Neural cell (in vitro differentiated cells): ENCODE measurements around the gene PRRG4. TPM values are rescaled to one million over a fixed set of nuclear protein-coding genes. Genes with fewer than 3 reads are reported as not detected.

Experiments
- H2AFZ ChIP-seq: fragments of 200-600, 300-800 bp; sonication (generic), shearing (Covaris generic); 2 replicates; pipeline ENCODE4 v1.6.0; 2014; ENCODE audit warnings: low read depth, mild to moderate bottlenecking, antibody characterized with exemption, low read length, moderate library complexity
- H3F3A ChIP-seq: fragments of 200-600 bp; shearing (Covaris generic); 2 replicates; pipeline ENCODE4 v1.6.1; 2016; ENCODE audit warnings: mild to moderate bottlenecking, moderate library complexity, mixed read lengths, antibody characterized with exemption, low read length; ENCODE audit not compliant: insufficient read depth, poor library complexity, severe bottlenecking
- H3K27ac ChIP-seq: fragments of 200-600, 300-800 bp; sonication (generic), shearing (Covaris generic); 2 replicates; pipeline ENCODE4 v1.5.1; 2014; ENCODE audit warnings: mild to moderate bottlenecking, low read length, moderate library complexity
- H3K27me3 ChIP-seq: fragments of 300-800, 200-600 bp; sonication (generic), shearing (Covaris generic); 2 replicates; pipeline ENCODE4 v1.6.0; 2014; ENCODE audit warnings: mild to moderate bottlenecking, low read depth, low read length, moderate library complexity; ENCODE audit not compliant: insufficient read depth
- H3K36me3 ChIP-seq: fragments of 300-800, 200-600 bp; sonication (generic), shearing (Covaris generic); 2 replicates; pipeline ENCODE4 v1.5.1; 2014; ENCODE audit warnings: mild to moderate bottlenecking, antibody characterized with exemption, low read length, moderate library complexity; ENCODE audit not compliant: insufficient read depth
- H3K4me2 ChIP-seq: fragments of 300-800, 200-600 bp; sonication (generic), shearing (Covaris generic); 2 replicates; pipeline ENCODE4 v1.6.0; 2014; ENCODE audit warnings: mild to moderate bottlenecking, low read length
- H3K4me3 ChIP-seq: fragments of 300-800, 200-600 bp; sonication (generic), shearing (Covaris generic); 2 replicates; pipeline ENCODE4 v1.5.1; 2014; ENCODE audit warnings: mild to moderate bottlenecking, low read length, moderate library complexity
- H3K79me2 ChIP-seq: fragments of 200-600 bp; shearing (Covaris generic); replicated peaks from 2 replicates; pipeline ENCODE4 v1.6.0; 2014; ENCODE audit warnings: mild to moderate bottlenecking, low read length, moderate library complexity; ENCODE audit not compliant: insufficient read depth
- H3K9ac ChIP-seq: fragments of 300-800, 200-600 bp; sonication (generic), shearing (Covaris generic); 2 replicates; pipeline ENCODE4 v1.6.1; 2016; ENCODE audit warnings: mild to moderate bottlenecking, low read length, mixed read lengths
- H3K9me2 ChIP-seq: fragments of 200-600 bp; shearing (Covaris generic); 2 replicates; pipeline ENCODE4 v1.6.1; 2016; ENCODE audit warnings: mild to moderate bottlenecking, low read length, mixed read lengths; ENCODE audit not compliant: insufficient read depth
- H3K9me3 ChIP-seq: fragments of 200-600, 300-800 bp; sonication (generic), shearing (Covaris generic); 2 replicates; pipeline ENCODE4 v1.6.1; 2016; ENCODE audit warnings: mild to moderate bottlenecking, mixed run types, low read length, moderate library complexity, mixed read lengths
- H4K20me1 ChIP-seq: fragments of 200-600 bp; shearing (Covaris generic); 2 replicates; pipeline ENCODE4 v1.6.1; 2016; ENCODE audit warnings: mild to moderate bottlenecking, mixed run types; ENCODE audit not compliant: insufficient read depth
- EP300 ChIP-seq: fragments of 450-650 bp; conservative IDR thresholded peaks from 2 replicates; pipeline ENCODE4 v1.6.1; 2014; ENCODE audit warnings: antibody characterized with exemption, mild to moderate bottlenecking, moderate library complexity; ENCODE audit not compliant: poor library complexity, severe bottlenecking
- EZH2 ChIP-seq: fragments of 200-600, 300-800 bp; shearing (Covaris generic), sonication (generic); IDR thresholded peaks from 2 replicates; pipeline ENCODE4 v1.6.1; 2014; ENCODE audit warnings: antibody characterized with exemption, low read length, borderline replicate concordance, mild to moderate bottlenecking; ENCODE audit not compliant: insufficient read depth, poor library complexity, severe bottlenecking
- MXI1 ChIP-seq: fragments of 450-650 bp; conservative IDR thresholded peaks from 2 replicates; pipeline ENCODE4 v1.6.1; 2014; ENCODE audit warnings: antibody characterized with exemption, mild to moderate bottlenecking; ENCODE audit not compliant: poor library complexity, severe bottlenecking
- POLR2AphosphoS5 ChIP-seq: IDR thresholded peaks from 2 replicates; pipeline ENCODE4 v1.6.1; 2012
- RAD21 ChIP-seq: fragments of 450-650 bp; conservative IDR thresholded peaks from 2 replicates; pipeline ENCODE4 v1.6.1; 2014; ENCODE audit warnings: antibody characterized with exemption, mild to moderate bottlenecking, moderate library complexity
- SMC3 ChIP-seq: fragments of 450-650 bp; conservative IDR thresholded peaks from 2 replicates; pipeline ENCODE4 v1.6.1; 2014; ENCODE audit warnings: antibody characterized with exemption, mild to moderate bottlenecking, moderate library complexity; ENCODE audit not compliant: poor library complexity
- TAF1 ChIP-seq: IDR thresholded peaks from 2 replicates; pipeline ENCODE4 v1.6.1; 2012; ENCODE audit warnings: low read depth
- polyA plus RNA-seq: library from polyadenylated mRNA; depleted of rRNA; stranded (reverse); fragments of >200 nt; gene quantifications from 2 replicates; pipeline ENCODE4 v1.2.3, GENCODE V29; 2014
- TF ChIP-seq, protein P1 (sequence below): IDR thresholded peaks from 2 replicates; pipeline ENCODE4 v1.6.1; 2012; ENCODE audit warnings: borderline replicate concordance
- TF ChIP-seq, protein P2 (sequence below): fragments of 450-650 bp; IDR thresholded peaks from 2 replicates; pipeline ENCODE4 v1.5.1; 2014; ENCODE audit warnings: antibody characterized with exemption, mild to moderate bottlenecking, moderate library complexity; ENCODE audit not compliant: poor library complexity, severe bottlenecking

PRRG4 gene
- polyA plus RNA-seq, 1 donor from 2014 or later, result not detected

GRCh38 chr11:32849761-32850160 lies 20.0 kb downstream of the PRRG4 start:
- no peak overlapping the region for H2AFZ ChIP-seq
- H3F3A ChIP-seq, result no peaks in the 10 kb centered on the region
- no peaks in the 10 kb centered on the region for H3K9me2 ChIP-seq
- H4K20me1 ChIP-seq, result no peaks in the 10 kb centered on the region
- no peak for TF ChIP-seq MXI1
- TF ChIP-seq, protein P1, sequence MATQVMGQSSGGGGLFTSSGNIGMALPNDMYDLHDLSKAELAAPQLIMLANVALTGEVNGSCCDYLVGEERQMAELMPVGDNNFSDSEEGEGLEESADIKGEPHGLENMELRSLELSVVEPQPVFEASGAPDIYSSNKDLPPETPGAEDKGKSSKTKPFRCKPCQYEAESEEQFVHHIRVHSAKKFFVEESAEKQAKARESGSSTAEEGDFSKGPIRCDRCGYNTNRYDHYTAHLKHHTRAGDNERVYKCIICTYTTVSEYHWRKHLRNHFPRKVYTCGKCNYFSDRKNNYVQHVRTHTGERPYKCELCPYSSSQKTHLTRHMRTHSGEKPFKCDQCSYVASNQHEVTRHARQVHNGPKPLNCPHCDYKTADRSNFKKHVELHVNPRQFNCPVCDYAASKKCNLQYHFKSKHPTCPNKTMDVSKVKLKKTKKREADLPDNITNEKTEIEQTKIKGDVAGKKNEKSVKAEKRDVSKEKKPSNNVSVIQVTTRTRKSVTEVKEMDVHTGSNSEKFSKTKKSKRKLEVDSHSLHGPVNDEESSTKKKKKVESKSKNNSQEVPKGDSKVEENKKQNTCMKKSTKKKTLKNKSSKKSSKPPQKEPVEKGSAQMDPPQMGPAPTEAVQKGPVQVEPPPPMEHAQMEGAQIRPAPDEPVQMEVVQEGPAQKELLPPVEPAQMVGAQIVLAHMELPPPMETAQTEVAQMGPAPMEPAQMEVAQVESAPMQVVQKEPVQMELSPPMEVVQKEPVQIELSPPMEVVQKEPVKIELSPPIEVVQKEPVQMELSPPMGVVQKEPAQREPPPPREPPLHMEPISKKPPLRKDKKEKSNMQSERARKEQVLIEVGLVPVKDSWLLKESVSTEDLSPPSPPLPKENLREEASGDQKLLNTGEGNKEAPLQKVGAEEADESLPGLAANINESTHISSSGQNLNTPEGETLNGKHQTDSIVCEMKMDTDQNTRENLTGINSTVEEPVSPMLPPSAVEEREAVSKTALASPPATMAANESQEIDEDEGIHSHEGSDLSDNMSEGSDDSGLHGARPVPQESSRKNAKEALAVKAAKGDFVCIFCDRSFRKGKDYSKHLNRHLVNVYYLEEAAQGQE, result no peak
- no peak overlapping the region for H3K4me2 ChIP-seq
- H3K27me3 ChIP-seq, result no peaks in the 10 kb centered on the region
- no peak overlapping the region for H3K4me3 ChIP-seq
- H3K79me2 ChIP-seq, result no peaks in the 10 kb centered on the region
- H3K27ac ChIP-seq, result no peak overlapping the region
- H3K9me3 ChIP-seq, result no peaks in the 10 kb centered on the region
- no peak overlapping the region for H3K9ac ChIP-seq
- no peaks in the 10 kb centered on the region for H3K36me3 ChIP-seq

DNA sequence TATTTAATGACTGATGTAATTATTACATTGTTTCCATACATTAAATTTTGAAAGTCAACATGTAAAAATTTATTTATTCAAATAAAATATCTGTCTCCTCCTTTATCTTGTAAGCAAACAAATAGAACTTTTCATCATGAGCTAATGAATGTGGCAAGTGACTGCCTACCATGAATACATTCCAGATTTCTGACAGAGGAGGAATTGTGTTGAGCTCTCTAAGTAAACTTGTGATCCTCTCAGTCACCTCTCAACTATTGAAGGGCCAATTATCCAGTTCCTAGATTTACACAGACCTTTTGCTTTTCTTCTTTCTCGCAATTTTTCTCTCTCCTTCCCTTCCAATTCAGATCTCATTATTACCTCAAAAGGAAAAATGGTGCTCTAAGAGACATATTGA lies 21.5 kb downstream of the PRRG4 start:
- H3K36me3 ChIP-seq, result no peaks in the 10 kb centered on the region
- no peaks in the 10 kb centered on the region for H3F3A ChIP-seq
- no peaks in the 10 kb centered on the region for H3K27me3 ChIP-seq
- H3K9me3 ChIP-seq, result no peaks in the 10 kb centered on the region
- H3K27ac ChIP-seq, result no peak overlapping the region
- H2AFZ ChIP-seq, result no peak overlapping the region
- no peak overlapping the region for H3K9ac ChIP-seq
- no peaks in the 10 kb centered on the region for H3K9me2 ChIP-seq
- no peak for TF ChIP-seq TAF1
- TF ChIP-seq POLR2AphosphoS5, result no peak
- TF ChIP-seq EZH2, result no peak
- no peak for TF ChIP-seq RAD21
- TF ChIP-seq, protein P2, sequence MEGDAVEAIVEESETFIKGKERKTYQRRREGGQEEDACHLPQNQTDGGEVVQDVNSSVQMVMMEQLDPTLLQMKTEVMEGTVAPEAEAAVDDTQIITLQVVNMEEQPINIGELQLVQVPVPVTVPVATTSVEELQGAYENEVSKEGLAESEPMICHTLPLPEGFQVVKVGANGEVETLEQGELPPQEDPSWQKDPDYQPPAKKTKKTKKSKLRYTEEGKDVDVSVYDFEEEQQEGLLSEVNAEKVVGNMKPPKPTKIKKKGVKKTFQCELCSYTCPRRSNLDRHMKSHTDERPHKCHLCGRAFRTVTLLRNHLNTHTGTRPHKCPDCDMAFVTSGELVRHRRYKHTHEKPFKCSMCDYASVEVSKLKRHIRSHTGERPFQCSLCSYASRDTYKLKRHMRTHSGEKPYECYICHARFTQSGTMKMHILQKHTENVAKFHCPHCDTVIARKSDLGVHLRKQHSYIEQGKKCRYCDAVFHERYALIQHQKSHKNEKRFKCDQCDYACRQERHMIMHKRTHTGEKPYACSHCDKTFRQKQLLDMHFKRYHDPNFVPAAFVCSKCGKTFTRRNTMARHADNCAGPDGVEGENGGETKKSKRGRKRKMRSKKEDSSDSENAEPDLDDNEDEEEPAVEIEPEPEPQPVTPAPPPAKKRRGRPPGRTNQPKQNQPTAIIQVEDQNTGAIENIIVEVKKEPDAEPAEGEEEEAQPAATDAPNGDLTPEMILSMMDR, result no peak
- no peak for TF ChIP-seq MXI1
- no peak for TF ChIP-seq SMC3
- TF ChIP-seq EP300, result no peak
- TF ChIP-seq, protein P1, result no peak
- no peaks in the 10 kb centered on the region for H4K20me1 ChIP-seq
- no peak overlapping the region for H3K4me3 ChIP-seq
- no peaks in the 10 kb centered on the region for H3K79me2 ChIP-seq
- no peak overlapping the region for H3K4me2 ChIP-seq
